ENCODE data around the gene RMDN2.

DNA sequence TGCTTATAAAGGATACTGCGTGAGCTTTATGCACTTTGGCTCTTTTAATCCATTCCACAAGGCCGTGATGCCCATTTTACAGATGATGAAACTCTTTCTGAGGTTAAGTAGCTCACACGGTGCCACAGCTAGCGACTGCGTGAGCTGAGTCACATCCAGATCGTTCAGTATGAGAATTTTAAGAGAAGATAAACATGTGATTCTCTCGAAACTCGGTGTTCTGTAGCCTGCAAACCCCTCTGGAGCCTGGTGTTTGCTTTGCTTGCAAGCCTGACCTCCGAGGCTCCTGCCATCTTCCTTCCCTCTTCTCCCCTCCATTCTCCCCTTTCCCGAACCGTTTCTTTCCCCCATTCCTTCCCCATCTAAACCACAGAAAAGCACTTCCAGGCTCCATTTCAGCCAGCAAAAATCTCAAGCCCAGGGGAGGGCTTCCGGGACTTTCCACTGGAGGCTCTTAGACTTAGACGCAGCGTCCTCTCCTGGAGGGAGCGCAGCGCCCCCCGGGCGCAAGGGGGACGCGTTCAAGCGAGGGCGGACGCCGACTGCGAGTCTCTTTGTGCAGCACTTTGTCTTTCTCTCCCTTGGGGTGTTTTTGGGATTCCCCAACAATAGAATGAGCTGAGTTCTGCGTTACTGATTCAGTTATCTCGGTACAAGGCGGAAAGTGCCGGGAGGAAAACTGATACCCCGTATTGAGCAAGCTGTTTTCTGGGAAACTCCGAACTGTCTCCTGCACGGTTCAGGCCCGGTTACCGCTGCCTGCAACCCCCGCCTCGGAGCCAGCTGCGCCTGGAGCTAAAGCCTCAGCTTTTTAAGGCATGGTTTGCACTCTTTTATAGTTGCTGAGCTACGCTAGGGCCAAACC lies 112.9 kb downstream of the RMDN2 start:
- TF ChIP-seq, protein P1, sequence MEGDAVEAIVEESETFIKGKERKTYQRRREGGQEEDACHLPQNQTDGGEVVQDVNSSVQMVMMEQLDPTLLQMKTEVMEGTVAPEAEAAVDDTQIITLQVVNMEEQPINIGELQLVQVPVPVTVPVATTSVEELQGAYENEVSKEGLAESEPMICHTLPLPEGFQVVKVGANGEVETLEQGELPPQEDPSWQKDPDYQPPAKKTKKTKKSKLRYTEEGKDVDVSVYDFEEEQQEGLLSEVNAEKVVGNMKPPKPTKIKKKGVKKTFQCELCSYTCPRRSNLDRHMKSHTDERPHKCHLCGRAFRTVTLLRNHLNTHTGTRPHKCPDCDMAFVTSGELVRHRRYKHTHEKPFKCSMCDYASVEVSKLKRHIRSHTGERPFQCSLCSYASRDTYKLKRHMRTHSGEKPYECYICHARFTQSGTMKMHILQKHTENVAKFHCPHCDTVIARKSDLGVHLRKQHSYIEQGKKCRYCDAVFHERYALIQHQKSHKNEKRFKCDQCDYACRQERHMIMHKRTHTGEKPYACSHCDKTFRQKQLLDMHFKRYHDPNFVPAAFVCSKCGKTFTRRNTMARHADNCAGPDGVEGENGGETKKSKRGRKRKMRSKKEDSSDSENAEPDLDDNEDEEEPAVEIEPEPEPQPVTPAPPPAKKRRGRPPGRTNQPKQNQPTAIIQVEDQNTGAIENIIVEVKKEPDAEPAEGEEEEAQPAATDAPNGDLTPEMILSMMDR (IDR thresholded peaks at IDR 0.05; ENCODE audit: low read depth, low read length, missing input control): no peak
- TF ChIP-seq YY1 (IDR thresholded peaks at IDR 0.05): no peak
- no peak for TF ChIP-seq TAF1 (conservative IDR thresholded peaks at IDR 0.05)
- no peak for TF ChIP-seq JUND (IDR thresholded peaks at IDR 0.05)
- TF ChIP-seq, protein P2, sequence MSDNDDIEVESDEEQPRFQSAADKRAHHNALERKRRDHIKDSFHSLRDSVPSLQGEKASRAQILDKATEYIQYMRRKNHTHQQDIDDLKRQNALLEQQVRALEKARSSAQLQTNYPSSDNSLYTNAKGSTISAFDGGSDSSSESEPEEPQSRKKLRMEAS (IDR thresholded peaks at IDR 0.05): no peak
- no peak for TF ChIP-seq RXRA (IDR thresholded peaks at IDR 0.05)
- TF ChIP-seq SP1 (IDR thresholded peaks at IDR 0.05): no peak
- TF ChIP-seq, protein P3, sequence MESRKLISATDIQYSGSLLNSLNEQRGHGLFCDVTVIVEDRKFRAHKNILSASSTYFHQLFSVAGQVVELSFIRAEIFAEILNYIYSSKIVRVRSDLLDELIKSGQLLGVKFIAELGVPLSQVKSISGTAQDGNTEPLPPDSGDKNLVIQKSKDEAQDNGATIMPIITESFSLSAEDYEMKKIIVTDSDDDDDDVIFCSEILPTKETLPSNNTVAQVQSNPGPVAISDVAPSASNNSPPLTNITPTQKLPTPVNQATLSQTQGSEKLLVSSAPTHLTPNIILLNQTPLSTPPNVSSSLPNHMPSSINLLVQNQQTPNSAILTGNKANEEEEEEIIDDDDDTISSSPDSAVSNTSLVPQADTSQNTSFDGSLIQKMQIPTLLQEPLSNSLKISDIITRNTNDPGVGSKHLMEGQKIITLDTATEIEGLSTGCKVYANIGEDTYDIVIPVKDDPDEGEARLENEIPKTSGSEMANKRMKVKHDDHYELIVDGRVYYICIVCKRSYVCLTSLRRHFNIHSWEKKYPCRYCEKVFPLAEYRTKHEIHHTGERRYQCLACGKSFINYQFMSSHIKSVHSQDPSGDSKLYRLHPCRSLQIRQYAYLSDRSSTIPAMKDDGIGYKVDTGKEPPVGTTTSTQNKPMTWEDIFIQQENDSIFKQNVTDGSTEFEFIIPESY (IDR thresholded peaks at IDR 0.05): no peak

Data from liver (tissue), 3 donors.